Activated CD4-positive, alpha-beta T cell treated with anti-CD3 and anti-CD28 coated beads, Interleukin-2, amount 10 ng/mL, durations not matched to agents 7 days and 5 days (primary cell): ENCODE data around the gene ZBTB8B. TPM values are rescaled to one million over a fixed set of nuclear protein-coding genes. Genes with fewer than 3 reads are reported as not detected.
"Not testable (repeated sequence)": the region's sequence is repeated elsewhere in the genome, so short reads cannot be mapped to it uniquely, and the experiment has no call there.

Experiments
- CTCF ChIA-PET: fragments of 350-600 bp; sonication (Branson Sonifier 250); formaldehyde crosslinking; loops from one replicate; lab custom pipeline; 2021; ENCODE audit warnings: antibody characterized with exemption; lab: Charles Lee
- POLR2A ChIA-PET: fragments of 350-600 bp; sonication (Branson Sonifier 250); formaldehyde crosslinking; loops from one replicate; lab custom pipeline; 2021; ENCODE audit warnings: antibody characterized with exemption; lab: Charles Lee
- DNase-seq: peaks from one replicate; pipeline ENCODE4 v3.0.0-alpha.2; 2020
- H3K27ac Mint-ChIP-seq: one replicate; pipeline ENCODE4 v1.8.0; 2021; ENCODE audit warnings: mild to moderate bottlenecking, moderate library complexity, mixed read lengths
- H3K27me3 Mint-ChIP-seq: one replicate; pipeline ENCODE4 v1.8.0; 2021; ENCODE audit warnings: mixed read lengths
- H3K36me3 Mint-ChIP-seq: one replicate; pipeline ENCODE4 v1.8.0; 2021; ENCODE audit warnings: low read depth, mixed read lengths
- H3K4me1 Mint-ChIP-seq: one replicate; pipeline ENCODE4 v1.8.0; 2021; ENCODE audit warnings: mixed read lengths
- H3K4me3 Mint-ChIP-seq: one replicate; pipeline ENCODE4 v1.8.0; 2021; ENCODE audit warnings: mild to moderate bottlenecking, moderate library complexity, mixed read lengths
- H3K9me3 Mint-ChIP-seq: one replicate; pipeline ENCODE4 v1.8.0; 2021; ENCODE audit warnings: mixed read lengths
- total RNA-seq, 2 experiments: library from RNA; stranded (reverse); gene quantifications; one replicate each; pipeline ENCODE4 v1.2.3, GENCODE V29; 2021

The ZBTB8B gene
- total RNA-seq, 2 experiments from 2014 or later, result not detected

DNA sequence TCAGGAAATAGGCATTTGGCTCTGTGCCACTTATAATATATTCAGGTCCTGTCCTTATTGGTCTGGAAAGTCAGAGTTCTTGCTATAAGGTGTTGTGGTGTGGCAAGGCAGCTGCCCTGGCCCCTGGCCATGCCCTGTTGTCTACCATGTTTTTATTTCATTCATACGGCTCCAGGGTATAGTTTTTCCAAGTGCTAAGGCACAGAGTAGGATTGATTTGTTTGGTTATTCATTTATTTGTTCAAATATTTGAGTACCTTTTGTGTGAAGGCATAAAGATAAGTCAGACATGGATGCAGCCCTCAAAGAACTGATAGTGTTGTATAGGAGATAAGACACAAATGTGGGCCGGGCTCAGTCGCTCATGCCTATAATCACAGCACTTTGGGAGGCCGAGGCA, 10.1 kb downstream of the ZBTB8B start:
- H3K4me3 Mint-ChIP-seq, result no peak overlapping the region
- ChIA-PET CTCF (no interaction called here), POLR2A (no interaction called here)

DNA sequence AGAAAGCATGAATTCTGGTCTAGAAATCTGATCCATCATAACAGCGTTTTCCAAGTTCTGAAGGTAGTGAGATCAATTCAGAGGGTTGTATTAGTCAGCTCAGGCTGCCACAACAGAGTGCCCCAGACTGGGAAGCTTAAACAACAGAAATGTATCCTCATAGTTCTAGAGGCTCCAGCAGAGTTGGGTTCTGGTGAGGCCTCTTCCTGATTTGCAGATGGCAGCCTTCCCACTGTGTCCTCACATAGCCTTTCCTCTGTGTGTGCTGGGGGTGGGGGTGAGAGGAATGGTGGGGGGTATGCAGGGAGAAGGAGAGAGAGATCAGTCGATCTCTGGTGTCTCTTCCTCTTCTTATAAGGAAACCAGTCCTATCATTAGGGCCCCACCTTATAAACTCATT, 15.1 kb downstream of the ZBTB8B start:
- CTCF ChIA-PET, result no interaction called here
- no peaks in the 10 kb centered on the region for H3K9me3 Mint-ChIP-seq
- H3K36me3 Mint-ChIP-seq, result no peaks in the 10 kb centered on the region
- no peaks in the 10 kb centered on the region for H3K4me1 Mint-ChIP-seq
- no peak for DNase-seq
- POLR2A ChIA-PET, result no interaction called here
- peaks cover 4% of the 10 kb centered on the region for H3K27me3 Mint-ChIP-seq
- H3K27ac Mint-ChIP-seq, result no peak overlapping the region
- H3K4me3 Mint-ChIP-seq, result no peak overlapping the region

More for the DNA sequence above, 10.1 kb downstream of the ZBTB8B start:
- Mint-ChIP-seq H3K27me3 (peaks cover 16% of the 10 kb centered on the region), H3K27ac (no peak overlapping the region), H3K36me3 (no peaks in the 10 kb centered on the region), H3K9me3 (no peaks in the 10 kb centered on the region), H3K4me1 (no peaks in the 10 kb centered on the region)
- DNase-seq, result no peak

DNA sequence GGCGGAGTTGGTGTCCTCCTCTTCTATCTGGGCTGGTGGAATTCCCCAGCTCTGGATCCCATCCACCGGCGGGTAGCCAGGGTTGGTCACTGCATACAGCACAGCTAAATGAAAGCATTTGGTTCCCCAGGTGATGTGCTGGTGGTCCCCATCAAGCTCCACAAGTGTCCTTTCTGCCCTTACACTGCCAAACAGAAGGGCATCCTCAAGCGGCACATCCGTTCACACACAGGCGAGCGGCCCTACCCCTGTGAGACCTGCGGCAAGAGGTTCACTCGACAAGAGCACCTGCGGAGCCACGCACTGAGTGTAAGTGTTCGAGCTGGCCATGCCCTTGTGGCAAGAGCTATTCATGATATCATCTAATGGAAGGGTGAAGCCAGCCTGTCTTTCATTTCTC, 15.9 kb downstream of the ZBTB8B start:
- Mint-ChIP-seq H3K27me3 (peaks cover 8% of the 10 kb centered on the region), H3K9me3 (no peaks in the 10 kb centered on the region), H3K36me3 (no peaks in the 10 kb centered on the region), H3K27ac (no peak overlapping the region), H3K4me3 (no peak overlapping the region), H3K4me1 (no peaks in the 10 kb centered on the region)
- no peak for DNase-seq
- ChIA-PET CTCF (interaction anchor here (1.0 kb wide), 1 partner anchor 41 kb away, joined by 3 read pairs; no protein-coding TSS in a partner anchor), POLR2A (no interaction called here)

- H3K9me3 Mint-ChIP-seq, H3K4me3 Mint-ChIP-seq, H3K4me1 Mint-ChIP-seq, H3K27me3 Mint-ChIP-seq, H3K36me3 Mint-ChIP-seq, DNase-seq, H3K27ac Mint-ChIP-seq, POLR2A ChIA-PET: not testable (repeated sequence)
- CTCF ChIA-PET, result interaction anchor here (0.8 kb wide), 1 partner anchor 19 kb away, joined by 3 read pairs; no protein-coding TSS in a partner anchor
Observed at GRCh38 chr1:32481788-32482187, 16.9 kb downstream of the ZBTB8B start.

DNA sequence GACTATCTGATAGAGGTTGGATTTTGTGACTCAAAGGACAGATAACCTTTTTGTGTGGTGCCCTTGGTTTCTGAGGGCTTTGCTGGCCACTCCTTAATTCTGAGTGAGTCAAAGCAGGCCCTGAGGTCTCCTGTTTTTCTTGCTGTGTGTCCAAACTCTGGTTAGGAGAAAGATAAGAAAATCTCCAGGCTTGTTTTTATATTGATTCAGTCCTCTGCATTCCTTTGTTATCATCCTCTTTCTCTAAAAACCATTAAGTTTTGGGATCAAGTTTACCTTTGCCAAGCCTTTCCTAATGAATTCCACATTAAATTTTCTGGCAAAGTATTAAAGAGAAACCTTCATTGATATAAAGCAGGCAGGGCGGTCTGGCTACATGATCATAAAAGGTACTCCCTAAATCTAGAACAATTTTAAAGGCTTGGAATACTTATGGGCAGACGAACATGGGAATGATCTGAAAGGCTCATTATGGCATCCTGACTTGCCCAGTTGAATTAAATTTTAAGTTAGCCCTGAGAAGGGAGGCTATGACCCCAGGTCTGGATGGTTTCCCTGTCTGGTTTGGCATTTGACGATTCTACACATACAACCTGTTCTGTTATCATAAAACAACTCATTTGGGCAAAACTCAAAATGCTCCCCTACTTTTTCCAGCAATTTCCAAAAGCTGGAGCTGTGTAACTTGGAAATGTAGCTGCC, 20.8 kb downstream of the ZBTB8B start:
- Mint-ChIP-seq H3K4me1 (no peaks in the 10 kb centered on the region), H3K27ac (no peak overlapping the region), H3K4me3 (no peak overlapping the region), H3K9me3 (no peaks in the 10 kb centered on the region), H3K36me3 (no peaks in the 10 kb centered on the region), H3K27me3 (peaks cover 21% of the 10 kb centered on the region)
- DNase-seq, result no peak
- CTCF ChIA-PET, result interaction anchor here (0.5 kb wide), 1 partner anchor 330 kb away, joined by 7 read pairs; no protein-coding TSS in a partner anchor
- POLR2A ChIA-PET, result no interaction called here

GRCh38 chr1:32486463-32487113, 21.7 kb downstream of the ZBTB8B start:
- no peaks in the 10 kb centered on the region for H3K4me1 Mint-ChIP-seq
- H3K9me3 Mint-ChIP-seq, result no peaks in the 10 kb centered on the region
- no peaks in the 10 kb centered on the region for H3K36me3 Mint-ChIP-seq
- no peak for DNase-seq
- POLR2A ChIA-PET, result no interaction called here
- H3K4me3 Mint-ChIP-seq, result no peak overlapping the region
- CTCF ChIA-PET, result no interaction called here
- no peak overlapping the region for H3K27ac Mint-ChIP-seq
- H3K27me3 Mint-ChIP-seq, result peaks cover 21% of the 10 kb centered on the region

GRCh38 chr1:32487182-32487581, 22.3 kb downstream of the ZBTB8B start:
- Mint-ChIP-seq H3K27ac (no peak overlapping the region), H3K36me3 (no peaks in the 10 kb centered on the region)
- CTCF ChIA-PET, result no interaction called here

GRCh38 chr1:32489774-32490454, 25.0 kb downstream of the ZBTB8B start:
- no peaks in the 10 kb centered on the region for H3K36me3 Mint-ChIP-seq
- no peak overlapping the region for H3K27ac Mint-ChIP-seq
- no peak for DNase-seq
- peaks cover 28% of the 10 kb centered on the region for H3K27me3 Mint-ChIP-seq
- CTCF ChIA-PET, result no interaction called here
- POLR2A ChIA-PET, result no interaction called here
- H3K4me1 Mint-ChIP-seq, result no peaks in the 10 kb centered on the region
- no peaks in the 10 kb centered on the region for H3K9me3 Mint-ChIP-seq
- no peak overlapping the region for H3K4me3 Mint-ChIP-seq

More at GRCh38 chr1:32487182-32487581, 22.3 kb downstream of the ZBTB8B start:
- POLR2A ChIA-PET, result no interaction called here
- no peak for DNase-seq
- H3K4me1 Mint-ChIP-seq, result no peaks in the 10 kb centered on the region
- no peaks in the 10 kb centered on the region for H3K9me3 Mint-ChIP-seq
- peaks cover 21% of the 10 kb centered on the region for H3K27me3 Mint-ChIP-seq
- no peak overlapping the region for H3K4me3 Mint-ChIP-seq

DNA sequence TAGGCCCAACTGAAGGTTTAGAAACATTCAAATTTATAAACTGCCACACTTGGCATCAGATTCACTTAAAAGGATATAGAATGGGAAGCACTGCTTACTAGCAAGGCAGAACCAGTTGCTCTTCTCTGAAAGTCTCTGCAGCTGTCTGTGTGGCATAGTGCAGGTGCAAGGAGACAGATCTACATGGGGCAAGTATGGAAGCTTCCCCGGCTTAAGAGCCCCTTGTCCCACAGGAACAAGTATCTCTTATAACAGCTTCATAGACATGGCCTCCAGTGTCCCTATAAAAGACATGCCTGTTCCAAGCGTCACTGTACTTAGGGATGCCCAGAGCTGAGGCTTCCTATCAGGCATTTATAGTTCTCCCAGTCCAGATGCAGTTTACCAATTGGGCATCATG, 26.5 kb downstream of the ZBTB8B start:
- ChIA-PET CTCF (interaction anchor here (0.6 kb wide), 1 partner anchor 78 kb away, joined by 3 read pairs; no protein-coding TSS in a partner anchor), POLR2A (no interaction called here)
- H3K27me3 Mint-ChIP-seq, result peaks cover 30% of the 10 kb centered on the region
- no peak overlapping the region for H3K27ac Mint-ChIP-seq
- no peaks in the 10 kb centered on the region for H3K9me3 Mint-ChIP-seq
- H3K4me3 Mint-ChIP-seq, result no peak overlapping the region
- H3K4me1 Mint-ChIP-seq, result no peaks in the 10 kb centered on the region
- no peaks in the 10 kb centered on the region for H3K36me3 Mint-ChIP-seq
- DNase-seq, result no peak

DNA sequence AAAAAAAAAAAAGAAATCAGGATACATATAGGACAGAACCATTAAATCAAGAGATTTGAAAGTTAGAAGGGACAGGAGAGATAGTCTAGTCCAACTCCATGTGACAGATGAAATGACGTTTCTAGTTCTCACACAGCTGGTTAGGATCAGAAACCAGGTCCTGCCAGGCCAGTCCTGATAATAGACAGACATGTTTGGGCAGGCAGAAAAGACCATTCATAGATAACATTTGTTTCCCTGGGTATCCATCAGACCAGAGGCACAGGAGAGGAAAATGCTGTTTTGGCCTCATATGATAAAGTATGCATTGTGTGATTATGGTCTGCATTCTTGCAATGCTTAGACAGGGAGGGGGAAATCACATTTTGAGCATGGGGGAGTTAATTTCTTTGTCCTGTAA, 29.3 kb downstream of the ZBTB8B start:
- DNase-seq, result no peak
- POLR2A ChIA-PET, result no interaction called here
- Mint-ChIP-seq H3K9me3 (no peaks in the 10 kb centered on the region), H3K4me3 (no peak overlapping the region), H3K27ac (no peak overlapping the region), H3K27me3 (peaks cover 37% of the 10 kb centered on the region), H3K4me1 (peaks cover under 1% of the 10 kb centered on the region), H3K36me3 (no peaks in the 10 kb centered on the region)
- CTCF ChIA-PET, result no interaction called here

- no peak overlapping the region for H3K27ac Mint-ChIP-seq
- POLR2A ChIA-PET, result no interaction called here
- no peaks in the 10 kb centered on the region for H3K36me3 Mint-ChIP-seq
- peaks cover 4% of the 10 kb centered on the region for H3K4me1 Mint-ChIP-seq
- H3K27me3 Mint-ChIP-seq, result peaks cover 40% of the 10 kb centered on the region
- DNase-seq, result no peak
- H3K9me3 Mint-ChIP-seq, result no peaks in the 10 kb centered on the region
- H3K4me3 Mint-ChIP-seq, result no peak overlapping the region
- CTCF ChIA-PET, result no interaction called here
Observed at GRCh38 chr1:32494711-32495337, 30.0 kb downstream of the ZBTB8B start.

GRCh38 chr1:32496127-32496526, 31.3 kb downstream of the ZBTB8B start:
- Mint-ChIP-seq H3K27ac (peak overlapping the region; percentile 9), H3K27me3 (peaks cover 41% of the 10 kb centered on the region), H3K4me1 (peaks cover 10% of the 10 kb centered on the region), H3K36me3 (no peaks in the 10 kb centered on the region), H3K4me3 (no peak overlapping the region), H3K9me3 (no peaks in the 10 kb centered on the region)
- POLR2A ChIA-PET, result no interaction called here
- CTCF ChIA-PET, result no interaction called here
- DNase-seq, result no peak

- no peak for DNase-seq
- Mint-ChIP-seq H3K9me3 (no peaks in the 10 kb centered on the region), H3K4me3 (no peak overlapping the region), H3K27me3 (peaks cover 50% of the 10 kb centered on the region), H3K4me1 (peaks cover 10% of the 10 kb centered on the region), H3K27ac (no peak overlapping the region), H3K36me3 (no peaks in the 10 kb centered on the region)
- ChIA-PET POLR2A (no interaction called here), CTCF (no interaction called here)
Observed at GRCh38 chr1:32498751-32499150, 33.9 kb downstream of the ZBTB8B start.
